CD4-positive, alpha-beta T cell treated with Interleukin-17A for 1 hour (primary cell): ENCODE measurements around the gene FGF3.

Experiments
- DNase-seq: peaks from one replicate; pipeline ENCODE4 v3.0.0-alpha.2; 2020

FGF3 gene

GRCh38 chr11:69842746-69843528 lies 23.7 kb upstream of the FGF3 start:
- DNase-seq, result no peak

GRCh38 chr11:69841859-69842698 lies 22.9 kb upstream of the FGF3 start:
- DNase-seq, result peak; percentile 19

GRCh38 chr11:69841170-69841858 lies 22.1 kb upstream of the FGF3 start:
- DNase-seq, result no peak

GRCh38 chr11:69840371-69841169 lies 21.4 kb upstream of the FGF3 start:
- no peak for DNase-seq

GRCh38 chr11:69839516-69839915 lies 20.3 kb upstream of the FGF3 start:
- DNase-seq, result no peak

- no peak for DNase-seq
These were observed 18.6 kb upstream of the FGF3 start for GRCh38 chr11:69837791-69838190.

GRCh38 chr11:69836401-69836800 lies 17.2 kb upstream of the FGF3 start:
- DNase-seq, result no peak

- DNase-seq, result no peak
These were observed 15.9 kb upstream of the FGF3 start for GRCh38 chr11:69834811-69835800.

GRCh38 chr11:69834251-69834650 lies 15.0 kb upstream of the FGF3 start:
- no peak for DNase-seq

GRCh38 chr11:69832561-69833413 lies 13.6 kb upstream of the FGF3 start:
- no peak for DNase-seq

- no peak for DNase-seq
These were observed 12.8 kb upstream of the FGF3 start for GRCh38 chr11:69831985-69832384.

- DNase-seq, result no peak
These were observed 10.9 kb upstream of the FGF3 start for GRCh38 chr11:69830086-69830485.

GRCh38 chr11:69828971-69829344 lies 9.7 kb upstream of the FGF3 start:
- DNase-seq, result no peak

- DNase-seq, result no peak
These were observed 9.2 kb upstream of the FGF3 start for GRCh38 chr11:69828276-69828970.

- no peak for DNase-seq
These were observed 7.6 kb upstream of the FGF3 start for GRCh38 chr11:69826773-69827172.

- DNase-seq, result no peak
These were observed 6.7 kb upstream of the FGF3 start for GRCh38 chr11:69825941-69826340.

GRCh38 chr11:69825037-69825834 lies 6.0 kb upstream of the FGF3 start:
- no peak for DNase-seq

GRCh38 chr11:69823641-69824265 lies 4.5 kb upstream of the FGF3 start:
- no peak for DNase-seq
